ENCODE measurements around the gene NSUN7.
A peak's percentile ranks its signal among the peaks of the same experiment; 100 is the strongest.
"Not testable (repeated sequence)": the region's sequence is repeated elsewhere in the genome, so short reads cannot be mapped to it uniquely, and the experiment has no call there.

The NSUN7 gene, protein sequence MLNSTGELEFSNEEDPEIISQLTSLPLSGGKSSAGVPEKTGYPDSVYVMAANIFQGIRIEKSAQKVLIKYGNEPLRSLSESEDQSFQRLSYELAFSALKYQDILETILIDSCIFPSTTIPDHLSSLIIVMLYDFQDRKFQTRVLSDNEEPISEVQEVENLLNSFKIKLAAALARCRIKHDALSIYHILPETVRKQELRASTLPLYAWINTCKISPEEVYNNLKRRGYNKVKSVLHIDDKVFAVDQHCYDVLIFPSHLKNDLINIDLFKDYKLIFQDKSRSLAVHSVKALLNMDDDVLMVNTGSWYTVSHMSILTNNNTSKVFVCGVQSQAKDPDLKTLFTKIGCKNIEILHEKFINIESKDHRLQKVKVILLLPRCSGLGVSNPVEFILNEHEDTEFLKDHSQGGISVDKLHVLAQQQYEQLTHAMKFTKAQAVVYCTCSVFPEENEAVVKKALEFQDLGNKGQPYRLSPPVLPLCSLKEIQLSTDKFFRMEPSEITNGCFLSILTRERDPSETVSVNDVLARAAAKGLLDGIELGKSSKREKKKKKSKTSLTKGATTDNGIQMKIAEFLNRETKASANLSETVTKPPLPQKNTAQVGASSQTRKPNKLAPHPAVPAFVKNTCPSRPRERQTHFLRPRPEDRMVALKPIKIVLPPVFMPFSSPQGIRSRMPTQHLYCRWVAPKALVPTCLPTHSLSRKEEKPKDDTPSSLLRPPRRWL

DNA sequence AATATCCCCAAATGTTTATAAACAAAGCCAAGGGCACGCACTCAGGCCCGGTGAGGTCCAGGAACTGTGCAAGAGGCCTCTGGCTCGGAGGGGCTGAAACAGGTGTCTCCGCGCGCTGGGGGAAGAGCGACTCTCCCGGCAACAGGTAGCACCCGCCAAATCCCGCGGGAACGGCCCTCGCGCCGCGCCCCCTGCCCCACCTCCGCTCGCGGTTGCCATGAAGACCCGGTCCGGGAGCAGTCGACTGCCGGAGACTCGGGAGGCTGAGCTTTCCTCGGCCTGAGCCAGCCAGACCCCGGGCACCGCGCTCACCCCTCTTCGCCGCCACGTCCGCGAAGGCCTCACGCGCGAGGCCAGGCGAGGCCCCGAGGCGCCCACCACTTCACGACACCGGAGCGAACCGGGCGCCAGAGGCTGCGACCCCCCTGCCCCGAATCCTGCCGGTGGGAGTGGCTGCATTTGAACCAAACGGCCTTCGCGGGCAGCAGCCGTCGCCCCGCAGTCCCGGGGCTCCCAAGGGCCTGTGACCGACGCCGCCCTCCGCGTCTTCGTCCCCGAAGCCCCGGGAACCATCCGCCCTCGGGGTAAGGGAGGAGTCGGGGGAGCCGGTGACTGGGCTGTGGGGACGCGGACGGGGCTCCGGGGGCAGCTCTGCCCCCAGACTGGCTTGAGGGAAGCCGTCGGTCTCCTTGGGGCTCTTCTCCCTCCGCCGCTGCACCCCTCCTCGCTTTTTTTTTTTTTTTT lies at the start of gene NSUN7:
TSS of gene NSUN7 (plus strand) at position 239 of the 744 bp plus-strand sequence. CDS start 739 bp downstream, outside the sequence.
- DNase-seq (ENCODE audit: low spot score), result peak; percentile 29

DNA sequence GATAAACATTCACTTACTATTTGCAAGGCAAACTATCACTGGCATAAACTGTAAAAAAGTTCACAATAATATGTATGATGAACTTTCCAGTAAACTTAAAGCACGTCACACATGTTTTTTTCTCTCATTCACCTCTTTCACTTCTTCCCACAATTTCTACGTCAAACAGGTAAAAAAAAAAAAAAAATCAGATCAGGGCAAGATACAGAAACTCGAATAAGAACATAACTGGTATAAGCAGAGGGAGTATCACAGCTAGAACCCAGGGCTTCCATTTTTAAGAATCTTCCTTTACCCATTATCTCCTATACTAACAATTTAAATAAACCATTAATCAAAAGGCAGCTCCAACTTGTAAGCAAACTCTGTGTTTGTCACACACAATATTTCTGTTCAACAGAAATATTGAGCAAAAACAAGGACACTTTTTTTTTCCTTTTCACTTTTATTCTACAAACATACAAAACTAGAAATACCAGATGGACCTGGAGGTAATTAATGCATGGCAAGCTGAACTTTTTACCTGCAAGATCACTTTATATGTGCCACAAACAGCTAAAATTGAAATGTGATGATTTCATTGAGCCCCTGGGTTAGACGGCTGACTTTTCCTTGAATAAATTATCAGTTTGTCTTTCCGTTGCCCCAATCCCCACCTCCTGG lies 47.5 kb upstream of the NSUN7 start:
- DNase-seq (ENCODE audit: low spot score), result no peak

DNA sequence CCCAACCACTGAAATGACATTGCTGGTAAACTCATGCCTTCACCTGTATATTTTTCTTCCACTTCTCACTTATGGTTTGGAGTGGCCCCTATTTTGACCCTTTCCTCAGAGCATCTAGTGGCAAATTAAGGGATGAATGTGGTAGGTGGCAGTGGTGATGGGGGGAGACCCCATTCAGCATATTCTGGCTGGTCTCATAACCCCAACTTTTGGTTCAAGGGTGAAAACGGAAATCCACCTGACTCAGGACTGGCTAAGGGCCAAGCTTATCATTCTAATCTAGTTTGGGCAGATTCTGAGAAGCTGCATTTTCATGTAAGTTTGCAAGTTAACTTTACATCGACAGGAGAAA lies 47.0 kb upstream of the NSUN7 start:
- DNase-seq (ENCODE audit: low spot score), result no peak

DNA sequence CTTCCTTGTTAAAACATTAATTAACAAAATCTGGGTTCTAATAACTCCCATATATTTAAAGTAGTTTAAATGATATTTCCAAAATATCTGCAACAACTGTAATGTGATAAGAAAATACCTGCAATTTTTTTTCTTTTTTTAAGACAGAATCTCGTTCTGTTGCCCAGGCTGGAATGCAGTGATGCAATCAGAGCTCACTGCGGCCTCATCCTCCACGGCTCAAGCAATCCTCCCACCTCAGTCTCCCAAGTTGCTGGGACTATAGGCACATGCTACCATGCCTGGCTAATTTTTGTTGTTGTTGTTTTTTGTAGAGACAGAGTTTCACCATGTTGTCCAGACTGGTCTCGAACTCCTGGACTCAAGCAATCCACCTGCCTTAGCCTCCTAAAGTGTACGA lies 45.7 kb upstream of the NSUN7 start:
- DNase-seq (ENCODE audit: low spot score), result no peak

DNA sequence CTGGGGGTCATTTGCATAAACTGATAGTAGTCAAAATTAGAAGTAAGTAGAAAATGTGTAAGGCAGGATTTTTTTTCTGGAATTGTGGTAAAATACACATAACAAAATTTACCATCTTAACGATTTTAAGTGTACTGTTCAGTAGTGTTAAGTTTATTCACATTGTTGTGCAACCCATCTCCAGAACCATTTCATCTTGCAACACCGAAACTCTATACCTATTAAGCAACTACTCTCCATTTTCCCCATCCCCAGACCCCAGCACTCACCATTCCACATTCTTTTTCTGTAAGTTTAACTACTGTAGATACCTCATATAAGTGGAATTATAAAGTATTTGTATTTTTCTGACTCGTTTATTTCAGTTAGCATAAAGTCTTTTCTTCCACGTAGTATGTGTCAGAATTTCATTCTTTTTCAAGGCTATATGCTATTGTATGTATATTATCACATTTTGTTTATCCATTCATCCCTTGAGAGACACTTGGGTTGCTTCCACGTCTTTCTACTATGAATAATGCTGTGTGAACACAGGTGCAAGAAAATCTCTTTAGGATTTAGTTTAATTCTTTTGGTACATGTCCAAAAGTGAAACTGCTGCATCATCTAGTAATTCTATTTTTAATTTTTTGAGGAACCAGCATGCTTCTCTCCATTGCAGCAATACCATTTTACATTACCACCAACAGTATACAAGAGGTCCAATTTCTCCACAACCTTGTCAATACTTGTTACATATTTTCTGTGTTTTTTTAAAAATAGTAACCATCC lies 39.1 kb upstream of the NSUN7 start:
- DNase-seq (ENCODE audit: low spot score), result no peak

DNA sequence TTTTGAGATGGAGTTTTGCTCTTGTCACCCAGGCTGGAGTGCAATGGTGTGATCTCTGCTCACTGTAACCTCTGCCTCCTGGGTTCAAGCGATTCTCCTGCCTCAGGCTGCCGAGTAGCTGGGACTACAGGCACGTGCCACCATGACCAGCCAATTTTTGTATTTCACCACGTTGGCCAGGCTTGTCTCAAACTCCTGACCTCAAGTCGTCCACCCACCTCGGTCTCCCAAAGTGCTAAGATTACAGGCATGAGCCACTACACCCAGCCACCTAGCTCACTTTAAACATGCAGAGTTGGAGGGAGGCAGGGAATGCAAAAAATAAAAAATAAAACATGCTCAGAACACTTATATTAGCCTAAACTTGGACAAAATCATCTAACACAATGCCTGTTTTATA lies 36.8 kb upstream of the NSUN7 start:
- not testable (repeated sequence) for DNase-seq (ENCODE audit: low spot score)

DNA sequence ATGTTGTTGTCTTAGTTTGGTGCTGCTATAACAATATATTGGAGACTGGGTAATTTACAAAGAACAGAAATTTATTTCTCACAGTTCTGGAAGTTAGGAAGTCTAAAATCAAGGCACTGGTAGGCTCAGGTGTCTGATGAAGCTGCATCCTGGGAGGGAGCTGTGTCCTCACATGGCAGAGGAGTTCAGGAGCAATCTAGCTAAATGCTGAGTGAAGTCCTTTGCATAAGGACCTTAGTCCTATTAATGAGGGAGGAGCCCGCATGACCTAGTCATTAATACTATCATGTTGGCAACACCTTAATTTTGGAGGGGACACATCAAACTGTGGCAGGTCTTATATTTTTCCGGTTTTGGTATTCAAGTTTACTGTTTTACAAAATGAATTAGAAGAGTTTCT lies 36.0 kb upstream of the NSUN7 start:
- no peak for DNase-seq (ENCODE audit: low spot score)

DNA sequence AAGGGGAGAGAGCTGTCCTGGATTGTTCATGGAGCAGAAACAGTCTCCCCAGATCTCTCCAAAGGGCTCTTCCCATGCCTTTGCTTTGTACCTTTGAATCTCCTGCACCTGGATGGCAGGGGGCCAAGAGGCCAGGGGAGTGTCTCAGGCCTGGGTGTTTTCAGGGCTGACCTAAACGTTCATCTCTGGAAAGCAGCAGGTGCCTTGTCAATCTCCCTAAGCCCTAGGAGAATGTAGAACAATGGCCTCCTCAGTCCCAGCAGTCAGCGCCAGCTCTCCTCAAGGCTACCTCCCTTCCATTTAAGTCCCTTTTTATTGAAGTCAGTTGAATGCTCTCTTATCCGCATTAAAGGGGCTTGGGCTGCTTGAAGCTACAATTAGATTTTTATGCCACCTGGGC lies 31.2 kb upstream of the NSUN7 start:
- no peak for DNase-seq (ENCODE audit: low spot score)

DNA sequence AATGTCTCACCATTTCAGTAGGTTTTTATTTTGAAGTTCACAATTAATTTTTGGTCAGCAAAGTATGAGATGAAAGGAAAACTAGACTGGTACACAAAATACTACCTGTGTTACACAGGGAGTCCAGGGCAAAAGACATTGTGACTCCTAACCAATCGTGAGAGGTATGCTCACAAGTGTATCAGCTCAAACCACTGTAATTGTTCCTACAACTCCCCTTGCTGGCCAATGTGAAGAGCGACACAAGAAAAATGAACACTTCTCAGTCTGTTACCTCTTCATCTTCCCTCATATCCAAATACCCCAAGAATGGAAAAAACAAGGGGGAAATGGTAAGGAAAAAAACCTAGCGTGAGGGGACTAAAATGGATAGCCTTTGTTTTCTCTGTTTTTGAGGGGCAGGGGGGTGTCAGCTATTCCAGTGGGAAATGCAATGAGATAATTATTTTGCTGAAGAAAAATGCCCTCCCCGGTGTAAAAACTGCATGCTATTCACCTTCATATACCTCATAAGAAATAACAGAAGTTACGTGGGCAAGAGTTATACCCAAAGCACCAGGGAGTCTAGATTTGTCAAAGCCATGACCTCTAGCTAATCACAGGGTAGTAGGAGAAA lies 30.6 kb upstream of the NSUN7 start:
- DNase-seq (ENCODE audit: low spot score), result peak; percentile 74

DNA sequence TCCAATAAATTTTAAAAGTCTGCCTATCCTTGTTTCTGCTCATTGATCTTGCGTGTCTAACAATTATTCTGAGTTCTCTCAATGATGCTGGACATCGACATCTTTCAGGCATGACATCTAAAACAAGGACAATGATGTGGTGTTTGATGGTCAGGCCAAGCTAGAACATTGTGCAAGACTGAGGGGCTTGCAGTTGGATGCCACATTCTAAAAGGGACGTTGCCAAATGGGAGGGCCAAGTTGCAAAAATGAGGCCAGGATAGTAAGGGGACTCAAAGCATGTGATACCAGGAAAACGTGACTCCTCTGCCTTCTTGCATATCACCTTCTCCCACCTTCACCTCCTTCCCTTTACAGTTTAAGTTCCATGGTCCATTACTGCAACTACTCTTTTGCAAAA lies 29.4 kb upstream of the NSUN7 start:
- no peak for DNase-seq (ENCODE audit: low spot score)

DNA sequence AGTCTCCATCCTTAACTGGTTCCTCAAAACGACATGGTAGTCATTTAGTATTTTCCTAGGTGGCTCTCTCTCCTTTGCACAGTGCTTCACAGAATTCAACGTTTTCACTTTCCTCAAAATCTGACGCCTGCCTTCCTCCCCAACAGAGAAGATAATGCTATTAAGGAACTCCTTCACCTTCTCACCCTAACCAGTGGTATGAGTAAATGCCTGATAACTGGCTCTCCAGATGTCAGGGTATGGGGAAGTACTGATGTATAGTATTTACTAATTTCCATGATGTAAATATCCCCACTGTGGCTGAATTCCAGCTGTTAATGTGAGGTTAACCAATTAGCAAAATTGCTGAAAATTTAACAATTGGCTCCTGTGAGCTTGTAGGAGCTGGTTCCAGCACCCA lies 28.8 kb upstream of the NSUN7 start:
- no peak for DNase-seq (ENCODE audit: low spot score)

DNA sequence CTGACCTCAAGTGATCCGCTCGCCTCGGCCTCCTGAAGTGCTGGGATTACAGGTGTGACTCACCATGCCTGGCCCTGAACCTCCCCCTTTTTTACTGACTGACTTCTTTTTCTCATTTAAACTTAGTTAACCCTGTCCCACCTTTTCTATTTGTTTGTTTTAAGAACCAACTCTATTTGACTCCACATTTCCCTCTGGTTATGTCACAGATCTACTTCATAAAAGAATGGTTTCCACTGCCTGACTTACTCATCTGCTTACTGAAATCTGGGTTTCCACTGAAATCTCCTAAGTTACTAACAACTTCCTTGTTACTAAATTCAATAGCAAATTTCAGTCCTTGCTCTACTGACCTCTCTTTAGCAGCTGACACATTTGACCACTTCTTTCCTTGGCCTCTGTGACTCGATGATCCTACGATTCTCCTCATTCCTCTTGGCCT lies 28.0 kb upstream of the NSUN7 start:
- no peak for DNase-seq (ENCODE audit: low spot score)

DNA sequence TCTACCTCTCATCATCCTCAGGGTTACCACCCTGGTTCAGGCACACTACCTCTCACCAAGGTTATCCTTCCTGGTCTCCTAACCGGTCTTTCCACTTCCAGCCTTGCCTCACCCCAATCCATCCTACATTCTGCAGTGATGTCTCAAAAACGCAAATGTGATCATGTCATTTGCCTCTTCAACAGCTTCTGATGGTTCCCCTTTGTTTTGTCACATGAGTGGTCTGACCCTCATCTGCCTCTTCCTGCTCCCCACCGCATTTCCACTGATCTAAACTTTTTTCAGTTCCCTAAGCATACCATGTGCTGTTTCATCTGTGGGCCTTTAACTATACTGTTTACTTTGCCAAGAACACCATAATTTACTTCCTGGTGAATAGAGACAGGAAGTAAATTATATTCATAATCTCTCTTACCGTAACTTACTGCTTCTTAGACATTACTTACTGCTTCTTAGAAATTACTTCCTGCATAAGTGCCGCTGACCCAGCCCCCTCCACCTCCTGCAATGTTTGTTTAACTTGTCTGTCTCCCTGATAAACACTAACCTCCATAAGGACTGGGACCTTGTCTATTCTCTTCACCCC lies 27.1 kb upstream of the NSUN7 start:
- no peak for DNase-seq (ENCODE audit: low spot score)

DNA sequence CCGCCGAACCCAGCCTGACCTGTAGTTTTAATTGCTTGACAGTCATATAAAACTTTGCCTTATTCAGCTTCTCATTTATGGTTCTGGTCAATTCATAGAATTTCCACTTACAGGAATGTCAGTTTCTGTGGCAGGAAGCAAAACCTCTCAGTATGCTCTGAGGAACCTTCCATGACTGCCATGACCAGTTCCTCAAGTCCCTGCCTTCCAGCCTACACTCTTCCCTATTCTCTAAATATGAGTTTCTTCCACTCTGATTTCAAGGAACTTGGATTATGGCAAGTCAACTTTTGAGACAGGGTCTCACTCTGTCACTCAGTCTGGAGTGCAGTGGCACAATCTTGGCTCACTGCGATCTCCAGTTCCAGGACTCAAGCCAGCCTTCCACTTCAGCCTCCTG lies 26.0 kb upstream of the NSUN7 start:
- no peak for DNase-seq (ENCODE audit: low spot score)

DNA sequence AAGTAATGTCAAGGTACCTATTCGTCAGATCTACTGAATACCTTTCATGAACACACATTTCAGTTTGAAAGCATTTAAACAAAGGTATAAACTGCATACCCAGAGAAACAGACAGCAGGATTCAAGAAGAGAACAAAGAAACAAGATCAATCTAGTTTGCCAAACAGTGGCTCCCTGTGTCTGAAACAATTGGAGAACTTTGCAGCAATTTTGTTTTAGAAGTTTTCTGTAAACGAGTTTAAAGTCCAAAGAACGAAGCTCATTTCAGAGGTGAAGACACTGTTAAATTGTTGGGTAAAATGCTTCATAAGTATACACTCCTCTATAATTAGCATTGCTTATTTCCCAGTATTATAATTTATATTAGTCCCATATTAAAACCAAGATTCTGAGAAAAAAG lies 21.4 kb upstream of the NSUN7 start:
- DNase-seq (ENCODE audit: low spot score), result no peak

DNA sequence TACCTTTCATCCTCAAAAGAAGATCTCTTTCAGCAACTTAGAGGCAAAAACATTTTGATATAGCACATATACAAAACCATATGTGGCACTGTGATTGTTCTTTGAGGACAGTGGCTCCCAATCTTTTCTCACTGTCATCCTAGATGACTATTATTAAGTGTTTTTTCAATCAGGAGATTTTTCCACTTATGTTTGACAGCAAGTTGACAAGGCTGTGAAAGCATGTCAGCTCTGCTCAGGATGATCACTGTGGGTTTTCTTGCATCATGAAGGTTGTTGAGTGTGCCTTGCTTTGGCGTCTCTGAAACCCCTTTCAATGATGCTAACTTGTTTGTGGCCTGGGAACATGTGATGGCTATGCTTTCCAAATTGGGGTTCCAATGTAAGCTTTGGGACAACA lies 20.2 kb upstream of the NSUN7 start:
- DNase-seq (ENCODE audit: low spot score), result no peak

DNA sequence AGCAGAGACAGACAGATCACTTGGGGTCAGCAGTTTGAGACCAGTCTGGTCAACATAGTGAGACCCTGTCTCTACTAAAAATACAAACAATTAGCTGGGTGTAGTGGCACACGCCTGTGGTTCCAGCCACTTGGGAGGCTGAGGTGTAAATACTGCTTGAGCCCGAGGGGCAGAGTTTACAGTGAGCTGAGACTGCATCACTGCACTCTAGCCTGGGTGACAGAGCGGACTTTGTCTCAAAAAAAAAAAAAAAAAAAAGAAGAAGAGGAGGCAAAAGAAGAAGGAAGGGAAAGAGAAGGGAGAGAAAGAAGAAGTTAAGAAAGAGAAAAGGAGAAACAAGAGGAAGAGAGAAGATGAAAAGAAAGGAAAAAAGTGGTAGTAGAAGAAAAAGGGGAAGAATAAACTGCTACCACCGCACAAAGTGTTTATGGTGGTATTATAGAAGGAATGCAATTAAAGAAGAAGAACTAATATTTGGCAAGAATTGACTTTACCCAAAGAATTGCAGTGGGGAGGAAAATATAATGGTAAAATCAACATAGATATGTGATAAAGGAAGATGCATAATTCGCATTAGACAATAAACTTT lies 19.6 kb upstream of the NSUN7 start:
- no peak for DNase-seq (ENCODE audit: low spot score)

DNA sequence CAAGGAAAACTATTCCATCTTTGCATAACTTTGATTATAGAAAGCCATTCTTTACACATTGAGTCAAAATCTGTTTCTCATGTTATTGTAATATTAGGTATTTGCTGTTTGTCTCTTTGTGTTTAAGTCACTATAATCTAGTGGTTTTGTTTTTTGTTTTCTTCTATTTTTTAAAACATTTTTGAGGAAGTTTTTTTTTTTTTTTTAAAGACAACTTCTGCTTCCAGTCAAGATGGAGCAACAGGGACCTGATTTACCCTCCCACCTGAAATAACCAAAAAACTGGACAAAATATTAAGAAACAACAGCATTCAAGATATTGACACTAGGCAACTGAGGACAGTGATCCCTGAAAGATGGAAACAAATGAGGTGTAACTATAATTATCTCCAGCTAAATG lies 18.4 kb upstream of the NSUN7 start:
- DNase-seq (ENCODE audit: low spot score), result no peak

DNA sequence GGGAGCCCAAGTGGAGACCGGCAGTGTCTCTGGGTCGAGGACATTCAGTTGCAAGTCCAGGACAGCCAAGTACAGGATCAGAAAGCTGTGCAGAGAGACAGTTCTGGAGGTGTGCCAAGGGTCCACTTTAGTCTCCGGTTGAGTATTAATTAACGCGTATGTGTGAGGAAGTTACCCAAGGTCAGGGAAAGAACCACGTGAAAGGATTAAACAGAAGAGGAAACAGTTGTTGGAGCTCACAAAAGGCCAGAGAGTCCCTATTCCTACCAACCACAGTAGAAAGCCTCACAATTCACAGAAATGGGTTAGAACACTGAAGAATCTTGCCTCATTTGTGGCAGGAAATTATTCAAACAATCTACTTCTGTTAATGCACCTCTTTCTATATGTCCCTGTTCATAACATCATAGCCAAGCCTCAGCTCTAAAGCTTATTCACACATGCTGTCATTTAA lies 17.9 kb upstream of the NSUN7 start:
- no peak for DNase-seq (ENCODE audit: low spot score)

DNA sequence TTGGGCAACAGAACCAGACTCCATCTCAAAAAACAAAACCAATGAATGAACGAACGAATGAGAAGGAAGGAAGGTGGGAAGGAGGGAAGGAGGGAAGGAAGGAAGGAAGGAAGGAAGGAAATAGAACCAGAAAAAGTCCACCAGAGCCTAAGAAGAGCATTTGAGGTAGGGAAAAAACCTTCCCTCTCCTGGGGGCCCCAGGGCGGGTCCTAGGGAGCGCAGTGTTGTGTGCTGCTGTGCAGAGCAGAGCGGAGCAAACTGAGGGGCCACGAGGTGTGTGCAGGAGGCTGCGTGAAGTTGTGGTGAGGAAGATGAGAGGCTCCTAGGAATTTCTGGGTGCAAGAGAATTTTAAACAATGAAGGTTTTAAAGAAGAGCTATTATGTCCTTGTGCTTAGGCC lies 16.0 kb upstream of the NSUN7 start:
- no peak for DNase-seq (ENCODE audit: low spot score)
